Neural crest cell (in vitro differentiated cells): ENCODE data around the gene SFTPA2. TPM values are rescaled to one million over a fixed set of nuclear protein-coding genes. Genes with fewer than 3 reads are reported as not detected.

Experiments
- DNase-seq: peaks from one replicate; pipeline ENCODE4 v3.0.0; 2021; ENCODE audit warnings: low read depth, mixed read lengths, low spot score
- H3K27ac Mint-ChIP-seq: one replicate; pipeline ENCODE4 v1.8.0; 2021; ENCODE audit warnings: mild to moderate bottlenecking, mixed read lengths; ENCODE audit not compliant: unreplicated experiment
- H3K27me3 Mint-ChIP-seq: 2 replicates; pipeline ENCODE4 v1.8.0; 2021; ENCODE audit warnings: low read depth, mild to moderate bottlenecking, mixed read lengths
- H3K36me3 Mint-ChIP-seq: 2 replicates; pipeline ENCODE4 v1.8.0; 2021; ENCODE audit warnings: low read depth, mild to moderate bottlenecking, mixed read lengths
- H3K4me1 Mint-ChIP-seq: 2 replicates; pipeline ENCODE4 v1.8.0; 2021; ENCODE audit warnings: mixed read lengths
- H3K4me3 Mint-ChIP-seq: one replicate; pipeline ENCODE4 v1.8.0; 2021; ENCODE audit warnings: mild to moderate bottlenecking, mixed read lengths
- H3K9me3 Mint-ChIP-seq: 2 replicates; pipeline ENCODE4 v1.8.0; 2021; ENCODE audit warnings: mixed read lengths
- total RNA-seq: library from RNA; stranded (reverse); gene quantifications from 2 replicates; pipeline ENCODE4 v1.2.1, GENCODE V29; 2021
- TF ChIP-seq, protein P1 (sequence below): fragments of 200-600 bp; sonication (generic); conservative IDR thresholded peaks from 2 replicates; pipeline ENCODE4 v1.5.0; 2021; ENCODE audit warnings: antibody characterized with exemption, mild to moderate bottlenecking

Gene SFTPA2
- total RNA-seq, 1 donor from 2014 or later: not detected

DNA sequence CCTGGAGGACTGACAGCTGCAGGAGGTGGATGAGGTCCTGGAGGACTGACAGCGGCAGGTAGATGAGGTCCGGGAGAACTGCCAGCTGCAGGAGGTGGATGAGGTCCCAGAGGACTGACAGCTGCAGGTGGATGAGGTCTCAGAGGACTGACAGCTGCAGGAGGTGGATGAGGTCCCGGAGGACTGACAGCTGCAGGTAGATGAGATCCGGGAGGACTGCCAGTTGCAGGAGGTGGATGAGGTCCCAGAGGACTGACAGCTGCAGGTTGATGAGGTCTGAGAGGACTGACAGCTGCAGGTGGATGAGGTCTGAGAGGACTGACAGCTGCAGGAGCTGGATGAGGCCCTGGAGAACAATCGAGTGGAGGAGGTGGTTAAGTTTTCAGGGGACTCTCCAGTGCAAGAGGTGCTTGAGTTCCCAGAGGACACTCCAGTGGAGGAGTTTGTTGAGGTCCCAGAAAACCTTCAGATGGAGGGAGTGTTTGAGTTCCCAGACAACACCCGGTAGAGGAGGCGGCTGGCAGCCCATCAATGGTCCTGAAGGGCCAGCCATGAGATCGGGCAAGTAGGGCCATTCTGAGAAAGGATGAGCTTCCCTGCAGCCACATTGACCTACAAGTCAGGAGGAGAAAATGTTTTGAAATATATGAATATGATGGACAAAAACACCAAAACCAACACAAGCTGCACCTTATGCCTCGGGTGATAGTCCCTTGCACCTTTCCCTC, 52.6 kb downstream of the SFTPA2 start:
- DNase-seq: no peak
- H3K27me3 Mint-ChIP-seq: no peaks in the 10 kb centered on the region
- no peak overlapping the region for H3K4me3 Mint-ChIP-seq
- H3K9me3 Mint-ChIP-seq: peaks cover 6% of the 10 kb centered on the region
- peaks cover 24% of the 10 kb centered on the region for H3K4me1 Mint-ChIP-seq
- peak overlapping the region; percentile 57 for H3K27ac Mint-ChIP-seq
- H3K36me3 Mint-ChIP-seq: no peaks in the 10 kb centered on the region
- TF ChIP-seq, protein P1, sequence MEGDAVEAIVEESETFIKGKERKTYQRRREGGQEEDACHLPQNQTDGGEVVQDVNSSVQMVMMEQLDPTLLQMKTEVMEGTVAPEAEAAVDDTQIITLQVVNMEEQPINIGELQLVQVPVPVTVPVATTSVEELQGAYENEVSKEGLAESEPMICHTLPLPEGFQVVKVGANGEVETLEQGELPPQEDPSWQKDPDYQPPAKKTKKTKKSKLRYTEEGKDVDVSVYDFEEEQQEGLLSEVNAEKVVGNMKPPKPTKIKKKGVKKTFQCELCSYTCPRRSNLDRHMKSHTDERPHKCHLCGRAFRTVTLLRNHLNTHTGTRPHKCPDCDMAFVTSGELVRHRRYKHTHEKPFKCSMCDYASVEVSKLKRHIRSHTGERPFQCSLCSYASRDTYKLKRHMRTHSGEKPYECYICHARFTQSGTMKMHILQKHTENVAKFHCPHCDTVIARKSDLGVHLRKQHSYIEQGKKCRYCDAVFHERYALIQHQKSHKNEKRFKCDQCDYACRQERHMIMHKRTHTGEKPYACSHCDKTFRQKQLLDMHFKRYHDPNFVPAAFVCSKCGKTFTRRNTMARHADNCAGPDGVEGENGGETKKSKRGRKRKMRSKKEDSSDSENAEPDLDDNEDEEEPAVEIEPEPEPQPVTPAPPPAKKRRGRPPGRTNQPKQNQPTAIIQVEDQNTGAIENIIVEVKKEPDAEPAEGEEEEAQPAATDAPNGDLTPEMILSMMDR: no peak

Other genes starting within 250 kb of the SFTPA2 start
- 74.2 and 76.8 TPM in 2 replicates for gene PPIF, start 212.9 kb downstream of the SFTPA2 start, total RNA-seq
- 24.3 and 26.5 TPM in 2 replicates for gene ZCCHC24, start 114.8 kb downstream of the SFTPA2 start, total RNA-seq
- 0.18 and 0.21 TPM in 2 replicates for gene EIF5AL1, start 47.9 kb downstream of the SFTPA2 start, total RNA-seq
- gene SFTPA1, start 50.5 kb upstream of the SFTPA2 start, total RNA-seq: not detected in 2 replicates
- 1.8 TPM in 2 replicates for gene NUTM2B, start 142.8 kb upstream of the SFTPA2 start, total RNA-seq